ENCODE measurements around the gene ANKRD44.

ANKRD44 gene

GRCh38 chr2:197310271-197310985, at the start of gene ANKRD44:
ANKRD44 (minus strand) TSS chr2:197310780; CDS start chr2:197310604, 176 bp downstream.
- Histone ChIP-seq H3K9ac (ENCODE audit: low read depth, low read length, poor library complexity, severe bottlenecking) (peak within 1 kb of the TSS; percentile 90), H3K4me1 (ENCODE audit: insufficient read depth, low read length, poor library complexity, severe bottlenecking) (peaks cover 49% of the 10 kb centered on the region), H3K4me2 (ENCODE audit: low read depth, low read length, poor library complexity, severe bottlenecking) (peak within 1 kb of the TSS; percentile 89), H3K27me3 (ENCODE audit: insufficient read depth, low read length, poor library complexity, severe bottlenecking) (no peaks in the 10 kb centered on the region), H3K79me2 (ENCODE audit: insufficient read depth, low read length) (peaks cover 46% of the 10 kb centered on the region), H3K36me3 (ENCODE audit: insufficient read depth, low read length) (no peaks in the 10 kb centered on the region), H4K20me1 (ENCODE audit: insufficient read depth, low read length, poor library complexity, severe bottlenecking) (peaks cover 10% of the 10 kb centered on the region), H3F3A (ENCODE audit: low read depth) (no peaks in the 10 kb centered on the region; the same call in 1 of the 2 replicates), H3K4me3 (ENCODE audit: low read length, poor library complexity, severe bottlenecking) (peak within 1 kb of the TSS; percentile 95), H2AFZ (ENCODE audit: low read length) (peak within 1 kb of the TSS; percentile 96), H3K9me3 (ENCODE audit: insufficient read depth, low read depth, low read length) (no peaks in the 10 kb centered on the region), H3K9me2 (replicated peaks; ENCODE audit: low read depth, low read length) (no peaks in the 10 kb centered on the region)
- TF ChIP-seq EZH2phosphoT487 (IDR thresholded peaks at IDR 0.05; ENCODE audit: borderline replicate concordance): no peak
- TF ChIP-seq CTCF (conservative IDR thresholded peaks at IDR 0.05; ENCODE audit: low read length): peak; percentile 22

- Histone ChIP-seq H3K36me3 (ENCODE audit: insufficient read depth, low read length) (no peaks in the 10 kb centered on the region), H3K4me1 (ENCODE audit: insufficient read depth, low read length, poor library complexity, severe bottlenecking) (no peaks in the 10 kb centered on the region), H3K4me3 (ENCODE audit: low read length, poor library complexity, severe bottlenecking) (no peak overlapping the region), H3K4me2 (ENCODE audit: low read depth, low read length, poor library complexity, severe bottlenecking) (no peak overlapping the region), H3K9me2 (replicated peaks; ENCODE audit: low read depth, low read length) (no peaks in the 10 kb centered on the region), H3K27me3 (ENCODE audit: insufficient read depth, low read length, poor library complexity, severe bottlenecking) (no peaks in the 10 kb centered on the region), H3K9me3 (ENCODE audit: insufficient read depth, low read depth, low read length) (no peaks in the 10 kb centered on the region), H4K20me1 (ENCODE audit: insufficient read depth, low read length, poor library complexity, severe bottlenecking) (no peaks in the 10 kb centered on the region), H2AFZ (ENCODE audit: low read length) (no peak overlapping the region), H3F3A (ENCODE audit: low read depth) (no peaks in the 10 kb centered on the region), H3K9ac (ENCODE audit: low read depth, low read length, poor library complexity, severe bottlenecking) (no peak overlapping the region), H3K79me2 (ENCODE audit: insufficient read depth, low read length) (no peaks in the 10 kb centered on the region)
- TF ChIP-seq CTCF (conservative IDR thresholded peaks at IDR 0.05; ENCODE audit: low read length) (peak; percentile 55), EZH2phosphoT487 (IDR thresholded peaks at IDR 0.05; ENCODE audit: borderline replicate concordance) (no peak)
These were observed 49.3 kb upstream of the ANKRD44 start for GRCh38 chr2:197359859-197360258.

- H3K4me2 ChIP-seq (ENCODE audit: low read depth, low read length, poor library complexity, severe bottlenecking): no peak overlapping the region
- H3K4me1 ChIP-seq (ENCODE audit: insufficient read depth, low read length, poor library complexity, severe bottlenecking): no peaks in the 10 kb centered on the region
- no peaks in the 10 kb centered on the region for H4K20me1 ChIP-seq (ENCODE audit: insufficient read depth, low read length, poor library complexity, severe bottlenecking)
- no peaks in the 10 kb centered on the region for H3K9me2 ChIP-seq (replicated peaks; ENCODE audit: low read depth, low read length)
- H3K27me3 ChIP-seq (ENCODE audit: insufficient read depth, low read length, poor library complexity, severe bottlenecking): no peaks in the 10 kb centered on the region
- no peak for TF ChIP-seq EZH2phosphoT487 (IDR thresholded peaks at IDR 0.05; ENCODE audit: borderline replicate concordance)
- TF ChIP-seq CTCF (conservative IDR thresholded peaks at IDR 0.05; ENCODE audit: low read length): no peak
- H3K9ac ChIP-seq (ENCODE audit: low read depth, low read length, poor library complexity, severe bottlenecking): no peak overlapping the region
- H2AFZ ChIP-seq (ENCODE audit: low read length): no peak overlapping the region
- H3K36me3 ChIP-seq (ENCODE audit: insufficient read depth, low read length): no peaks in the 10 kb centered on the region
- no peaks in the 10 kb centered on the region for H3K79me2 ChIP-seq (ENCODE audit: insufficient read depth, low read length)
- no peaks in the 10 kb centered on the region for H3K9me3 ChIP-seq (ENCODE audit: insufficient read depth, low read depth, low read length)
- H3F3A ChIP-seq (ENCODE audit: low read depth): no peaks in the 10 kb centered on the region
- no peak overlapping the region for H3K4me3 ChIP-seq (ENCODE audit: low read length, poor library complexity, severe bottlenecking)
These were observed 48.4 kb upstream of the ANKRD44 start for GRCh38 chr2:197358931-197359330.
